PC-3 (cell line): Measurements from ENCODE around the gene HARS2. TPM values are rescaled to one million over a fixed set of nuclear protein-coding genes. Genes with fewer than 3 reads are reported as not detected.
"Not testable (repeated sequence)": the region's sequence is repeated elsewhere in the genome, so short reads cannot be mapped to it uniquely, and the experiment has no call there.

Experiments used
- ATAC-seq: fragments of 200-7000 bp; cut with Tn5 transposase; 2 replicates; pipeline ENCODE4 v1.9.1; 2020; ENCODE audit warnings: mild to moderate bottlenecking, moderate library complexity
- BruUV-seq: library from RNA; stranded (reverse); fragments of 400-500 nt; replicated peaks from 2 replicates; lab custom pipeline; 2021; lab: Mats Ljungman, UMichigan
- CTCF ChIA-PET: fragments of 300-600 bp; sonication (Branson Sonifier 250); formaldehyde crosslinking; loops from one replicate; lab custom pipeline; 2022; ENCODE audit warnings: antibody characterized with exemption; lab: Charles Lee
- POLR2A ChIA-PET: fragments of 300-600 bp; sonication (Branson Sonifier 250); formaldehyde crosslinking; loops from one replicate; lab custom pipeline; 2022; ENCODE audit warnings: antibody characterized with exemption; ENCODE audit not compliant: unreplicated experiment; lab: Charles Lee
- DNase-seq: peaks from one replicate; pipeline ENCODE4 v3.0.0-alpha.2; 2015
- H2AFZ ChIP-seq: fragments of 300-600 bp; sonication (generic); 2 replicates; pipeline ENCODE4 v1.6.0; 2016; ENCODE audit warnings: antibody characterized with exemption, low read length
- H3F3A ChIP-seq: fragments of 300-600 bp; sonication (generic); one replicate; pipeline ENCODE4 v1.6.0; 2017; ENCODE audit warnings: antibody characterized with exemption, low read length, control low read depth, mild to moderate bottlenecking; ENCODE audit not compliant: unreplicated experiment
- H3K27ac ChIP-seq: fragments of 300-600 bp; sonication (generic); 2 replicates; pipeline ENCODE4 v1.5.1; 2016; ENCODE audit warnings: mild to moderate bottlenecking, low read length
- H3K27me3 ChIP-seq: fragments of 300-600 bp; sonication (generic); 2 replicates; pipeline ENCODE4 v1.6.1; 2016; ENCODE audit warnings: low read length, mixed read lengths
- H3K36me3 ChIP-seq: fragments of 300-600 bp; sonication (generic); 2 replicates; pipeline ENCODE4 v1.6.1; 2016; ENCODE audit warnings: low read depth, mixed run types, low read length, mixed read lengths
- H3K4me1 ChIP-seq: fragments of 300-600 bp; sonication (generic); 2 replicates; pipeline ENCODE4 v1.5.1; 2016; ENCODE audit warnings: low read length; ENCODE audit not compliant: insufficient read depth
- H3K4me2 ChIP-seq: fragments of 300-600 bp; sonication (generic); 2 replicates; pipeline ENCODE4 v1.6.0; 2016; ENCODE audit warnings: low read length
- H3K4me3 ChIP-seq: fragments of 300-600 bp; sonication (generic); 2 replicates; pipeline ENCODE4 v1.5.1; 2016; ENCODE audit warnings: mild to moderate bottlenecking, low read length, mixed read lengths
- H3K79me2 ChIP-seq: fragments of 300-600 bp; sonication (generic); 2 replicates; pipeline ENCODE4 v1.6.1; 2017; ENCODE audit warnings: low read length, mixed read lengths
- H3K9ac ChIP-seq: fragments of 300-600 bp; sonication (generic); 2 replicates; pipeline ENCODE4 v1.6.0; 2016; ENCODE audit warnings: mild to moderate bottlenecking, low read length
- H3K9me2 ChIP-seq: fragments of 300-600 bp; sonication (generic); replicated peaks from 2 replicates; pipeline ENCODE4 v1.6.1; 2016; ENCODE audit warnings: mixed run types, low read length, mixed read lengths
- H3K9me3 ChIP-seq: fragments of 300-600 bp; sonication (generic); 2 replicates; pipeline ENCODE4 v1.6.1; 2016; ENCODE audit warnings: low read length, mixed read lengths
- H4K20me1 ChIP-seq: fragments of 300-600 bp; sonication (generic); 2 replicates; pipeline ENCODE4 v1.6.1; 2016; ENCODE audit warnings: low read length, mixed read lengths
- EZH2 ChIP-seq: fragments of 300-600 bp; sonication (generic); IDR thresholded peaks from one replicate; pipeline ENCODE4 v1.6.1; 2017; ENCODE audit warnings: antibody characterized with exemption, mild to moderate bottlenecking, low read length; ENCODE audit not compliant: unreplicated experiment
- EZH2phosphoT487 ChIP-seq: fragments of 300-600 bp; sonication (generic); IDR thresholded peaks from 2 replicates; pipeline ENCODE4 v1.6.1; 2018; ENCODE audit warnings: mild to moderate bottlenecking, antibody characterized with exemption, low read length, borderline replicate concordance
- intact Hi-C: fragments of 100-400 bp; cut with micrococcal nuclease; formaldehyde crosslinking; loops from 2 replicates; pipeline ENCODE4 v1.9.0; 2023
- total RNA-seq: library from RNA; depleted of rRNA; stranded (reverse); fragments of >200 nt; gene quantifications from 2 replicates; pipeline ENCODE4 v1.2.3, GENCODE V29; 2014
- TF ChIP-seq, protein P1 (sequence below): fragments of 300-600 bp; sonication (generic); conservative IDR thresholded peaks from 2 replicates; pipeline ENCODE4 v1.5.1; 2017; ENCODE audit warnings: antibody characterized with exemption, low read depth, mild to moderate bottlenecking, low read length

Gene HARS2
- total RNA-seq, 1 experiment from 2014 or later, result 23.3 TPM

DNA sequence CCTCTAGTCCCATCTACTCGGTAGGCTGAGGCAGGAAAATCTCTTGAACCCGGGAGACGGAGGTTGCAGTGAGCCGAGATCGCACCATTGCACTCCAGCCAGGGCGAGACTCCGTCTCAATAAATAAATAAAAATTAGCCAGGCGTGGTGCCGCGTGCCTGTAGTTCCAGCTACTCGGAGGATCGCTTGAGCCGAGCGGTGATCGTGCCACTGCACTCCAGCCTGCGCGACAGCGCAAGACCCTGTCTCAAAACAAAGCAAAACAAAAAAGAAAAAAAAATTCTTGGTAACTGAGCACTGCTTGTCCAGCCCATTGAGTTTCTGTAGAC, 27.3 kb upstream of the HARS2 start:
- POLR2A ChIA-PET, result no interaction called here

DNA sequence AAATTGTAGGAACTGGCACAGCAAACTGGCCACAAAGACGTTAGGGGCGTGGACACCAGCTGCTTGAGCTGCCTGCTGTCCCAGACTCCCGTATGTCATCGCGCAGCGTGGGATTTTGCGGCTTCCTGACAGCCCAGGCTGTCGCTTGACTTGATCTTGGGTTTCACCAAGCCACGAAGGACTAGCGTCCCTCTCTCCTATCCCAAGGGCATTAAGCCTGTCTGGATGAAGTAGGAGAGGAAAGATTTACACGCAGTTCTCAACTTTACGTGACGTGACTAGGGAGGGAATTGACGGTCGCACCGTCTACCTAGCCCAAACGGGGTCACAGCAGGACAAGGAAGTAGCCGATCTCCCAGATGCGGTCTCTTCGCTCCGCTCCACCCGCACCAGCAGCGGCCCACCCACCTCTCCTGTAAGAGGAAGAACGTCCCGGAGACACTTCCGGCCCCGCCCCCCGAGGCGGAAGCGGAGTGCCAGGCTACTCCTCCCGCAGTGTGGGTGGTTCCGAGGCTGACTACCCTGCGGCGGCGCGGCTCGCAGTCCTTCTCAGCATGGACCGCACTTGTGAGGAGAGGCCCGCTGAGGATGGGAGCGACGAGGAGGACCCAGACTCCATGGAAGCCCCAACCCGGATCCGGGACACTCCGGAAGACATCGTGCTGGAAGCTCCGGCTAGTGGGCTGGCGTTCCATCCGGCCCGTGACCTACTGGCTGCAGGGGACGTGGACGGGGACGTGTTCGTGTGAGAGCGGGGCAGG, 26.7 kb upstream of the HARS2 start, which contains the start of gene WDR55:
WDR55 (plus strand) TSS at position 546 of the 761 bp plus-strand sequence; CDS start at position 555, 9 bp downstream.
- intact Hi-C loops, result loop anchor here (1.0 kb wide), 4 partner anchors 17 to 117 kb away; partner anchors contain the start of genes EIF4EBP3, HARS1, HARS2 and IK
- Histone ChIP-seq H3K4me1 (peaks cover 20% of the 10 kb centered on the region), H4K20me1 (peaks cover 6% of the 10 kb centered on the region; the same call in 1 of the 2 replicates), H3K9me3 (no peaks in the 10 kb centered on the region), H3K9ac (peak within 1 kb of the TSS; percentile 86), H3K79me2 (peaks cover 36% of the 10 kb centered on the region), H3F3A (no peaks in the 10 kb centered on the region), H2AFZ (peak within 1 kb of the TSS; percentile 84), H3K27ac (peak within 1 kb of the TSS; percentile 87), H3K36me3 (peaks cover 49% of the 10 kb centered on the region), H3K4me3 (peak within 1 kb of the TSS; percentile 95), H3K9me2 (no peaks in the 10 kb centered on the region), H3K27me3 (no peaks in the 10 kb centered on the region), H3K4me2 (peak within 1 kb of the TSS; percentile 94)
- DNase-seq (peak; percentile 96), ATAC-seq (peak; percentile 95)
- TSS peak; percentile 94 for BruUV-seq
- POLR2A ChIA-PET, result no interaction called here
- TF ChIP-seq EZH2, result no peak
- TF ChIP-seq, protein P1, sequence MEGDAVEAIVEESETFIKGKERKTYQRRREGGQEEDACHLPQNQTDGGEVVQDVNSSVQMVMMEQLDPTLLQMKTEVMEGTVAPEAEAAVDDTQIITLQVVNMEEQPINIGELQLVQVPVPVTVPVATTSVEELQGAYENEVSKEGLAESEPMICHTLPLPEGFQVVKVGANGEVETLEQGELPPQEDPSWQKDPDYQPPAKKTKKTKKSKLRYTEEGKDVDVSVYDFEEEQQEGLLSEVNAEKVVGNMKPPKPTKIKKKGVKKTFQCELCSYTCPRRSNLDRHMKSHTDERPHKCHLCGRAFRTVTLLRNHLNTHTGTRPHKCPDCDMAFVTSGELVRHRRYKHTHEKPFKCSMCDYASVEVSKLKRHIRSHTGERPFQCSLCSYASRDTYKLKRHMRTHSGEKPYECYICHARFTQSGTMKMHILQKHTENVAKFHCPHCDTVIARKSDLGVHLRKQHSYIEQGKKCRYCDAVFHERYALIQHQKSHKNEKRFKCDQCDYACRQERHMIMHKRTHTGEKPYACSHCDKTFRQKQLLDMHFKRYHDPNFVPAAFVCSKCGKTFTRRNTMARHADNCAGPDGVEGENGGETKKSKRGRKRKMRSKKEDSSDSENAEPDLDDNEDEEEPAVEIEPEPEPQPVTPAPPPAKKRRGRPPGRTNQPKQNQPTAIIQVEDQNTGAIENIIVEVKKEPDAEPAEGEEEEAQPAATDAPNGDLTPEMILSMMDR, result no peak
- no peak for TF ChIP-seq EZH2phosphoT487
- CTCF ChIA-PET, result no interaction called here

More for the DNA sequence above, 27.3 kb upstream of the HARS2 start:
- ATAC-seq (peak; percentile 7), DNase-seq (no peak)
- Histone ChIP-seq H3K27ac (peak overlapping the region; percentile 87), H3K4me1 (peaks cover 20% of the 10 kb centered on the region), H3K9ac (peak overlapping the region; percentile 86), H3K9me2 (no peaks in the 10 kb centered on the region), H3K9me3 (no peaks in the 10 kb centered on the region), H3F3A (no peaks in the 10 kb centered on the region), H4K20me1 (peaks cover 6% of the 10 kb centered on the region; the same call in 1 of the 2 replicates), H3K27me3 (no peaks in the 10 kb centered on the region), H3K79me2 (peaks cover 36% of the 10 kb centered on the region), H3K4me2 (peak overlapping the region; percentile 94), H2AFZ (peak overlapping the region; percentile 84), H3K36me3 (peaks cover 49% of the 10 kb centered on the region), H3K4me3 (peak overlapping the region; percentile 95)
- no TSS peak for BruUV-seq
- intact Hi-C loops, result loop anchor here (1.0 kb wide), 4 partner anchors 17 to 117 kb away; partner anchors contain the start of genes EIF4EBP3, HARS1, HARS2 and IK
- no peak for TF ChIP-seq EZH2phosphoT487
- TF ChIP-seq, protein P1, result no peak
- CTCF ChIA-PET, result interaction anchor here (0.6 kb wide), 1 partner anchor 262 kb away, joined by 6 read pairs; no protein-coding TSS in a partner anchor

DNA sequence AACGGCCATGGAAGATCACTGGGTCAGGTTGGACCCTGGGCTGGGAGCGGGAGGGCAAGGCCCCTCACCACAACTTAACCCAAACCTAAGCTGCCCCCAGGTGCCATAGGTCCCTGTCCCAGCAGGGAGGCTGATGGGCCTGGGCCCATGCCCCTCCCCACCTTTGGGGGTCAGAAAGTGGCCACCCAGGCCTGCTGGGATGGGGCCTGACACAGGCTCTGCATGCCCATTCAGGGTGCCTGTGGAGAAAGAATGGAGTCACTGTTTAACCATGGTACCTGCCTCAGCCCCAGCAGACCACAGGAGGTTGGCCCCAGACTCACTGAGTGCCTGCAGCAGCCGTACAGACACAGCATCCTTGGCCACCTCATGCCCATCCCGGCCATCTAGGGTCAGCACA, 20.2 kb upstream of the HARS2 start:
- POLR2A ChIA-PET, H3K27me3 ChIP-seq, H3K9ac ChIP-seq, H3K4me1 ChIP-seq, H2AFZ ChIP-seq, H3K9me3 ChIP-seq, CTCF ChIA-PET, DNase-seq, H3K4me3 ChIP-seq, intact Hi-C loops, H3K4me2 ChIP-seq, ATAC-seq, H4K20me1 ChIP-seq, BruUV-seq, H3K27ac ChIP-seq, H3F3A ChIP-seq, H3K9me2 ChIP-seq: not testable (repeated sequence)
- H3K36me3 ChIP-seq, result peaks cover 26% of the 10 kb centered on the region
- peaks cover 22% of the 10 kb centered on the region for H3K79me2 ChIP-seq
